Upper lobe of right lung (tissue), 1 donor: ENCODE results near the gene TMOD1. TPM values are rescaled to one million over a fixed set of nuclear protein-coding genes. Genes with fewer than 3 reads are reported as not detected.
A peak's percentile ranks its signal among the peaks of the same experiment; 100 is the strongest.

ENCODE experiments used
- ATAC-seq: fragments of 200-7000 bp; cut with Tn5 transposase; one replicate; pipeline ENCODE4 v1.9.1; 2020; ENCODE audit warnings: mild to moderate bottlenecking, moderate library complexity
- DNase-seq: peaks from one replicate; pipeline ENCODE4 v3.0.0-alpha.2; 2020
- H3K27ac ChIP-seq: fragments of 200-600 bp; one replicate; pipeline ENCODE4 v1.8.0; 2022
- H3K27me3 ChIP-seq: fragments of 200-600 bp; one replicate; pipeline ENCODE4 v1.8.0; 2022; ENCODE audit warnings: mild to moderate bottlenecking
- H3K36me3 ChIP-seq: fragments of 200-600 bp; one replicate; pipeline ENCODE4 v1.8.0; 2022
- H3K4me1 ChIP-seq: fragments of 200-600 bp; one replicate; pipeline ENCODE4 v1.8.0; 2022
- H3K4me3 ChIP-seq: fragments of 200-600 bp; one replicate; pipeline ENCODE4 v1.8.0; 2022; ENCODE audit warnings: mild to moderate bottlenecking
- H3K9me3 ChIP-seq: fragments of 200-600 bp; one replicate; pipeline ENCODE4 v1.8.0; 2022
- intact Hi-C: fragments of 100-400 bp; cut with DNase I; formaldehyde crosslinking; loops from one replicate; pipeline ENCODE4 v1.11.0; 2022
- total RNA-seq: library from RNA; stranded (reverse); fragmentation: NEBNext Ultra II Directional; extraction: Animal tissue kit (Norgen Biotek cat#: 25700); gene quantifications from one replicate; pipeline ENCODE4 v1.2.1, GENCODE V29; 2021
- TF ChIP-seq, protein P1 (sequence below): fragments of 200-600 bp; IDR thresholded peaks from one replicate; pipeline ENCODE4 v1.8.0; 2022; ENCODE audit warnings: antibody characterized with exemption
- donor health status: DM: no; HTN: yes; CAD: no; lungs with severe emphysema.

TMOD1 gene
- total RNA-seq, 1 donor from 2014 or later: 11.3 TPM

DNA sequence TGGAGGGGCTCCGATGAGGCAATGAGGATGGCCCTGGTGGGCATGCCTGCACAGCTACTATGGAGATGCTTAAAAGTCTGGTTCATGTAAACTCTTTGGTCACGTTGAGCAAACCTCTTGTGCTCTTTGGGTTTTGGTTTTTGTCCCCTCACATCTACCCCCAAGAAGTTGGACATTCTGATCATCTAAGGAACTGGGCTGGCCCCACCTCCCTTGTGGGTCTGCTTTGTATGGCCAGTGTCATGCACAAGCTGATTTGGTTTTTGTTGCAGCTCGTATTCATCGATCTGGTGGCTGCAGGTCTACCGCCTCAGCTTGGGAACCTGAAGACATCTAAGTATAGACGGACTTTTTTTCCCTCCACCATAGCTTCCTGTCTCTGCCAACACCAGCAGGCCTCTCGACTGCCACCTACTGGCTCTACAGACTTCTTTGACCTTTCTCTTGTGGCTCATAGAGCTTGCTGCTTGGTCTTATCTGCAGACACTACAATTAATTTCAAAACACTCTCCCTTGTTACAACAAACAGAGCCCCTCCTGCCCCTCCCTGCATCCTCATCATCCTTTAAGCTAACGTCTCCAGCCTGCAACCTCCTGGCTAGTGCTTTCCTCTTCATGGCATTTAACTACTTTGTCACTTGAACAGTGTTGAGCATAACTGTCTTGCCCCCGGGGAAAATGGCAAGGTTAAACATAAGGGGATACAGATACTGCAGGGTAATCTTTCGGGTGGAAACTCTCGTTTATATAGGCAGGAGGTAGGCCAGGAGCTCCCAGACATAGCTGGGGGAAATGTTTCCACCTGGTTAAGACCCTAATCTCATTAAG, 97.2 kb downstream of the TMOD1 start:
- intact Hi-C loops: loop anchor here (5.0 kb wide), 1 partner anchor 131 kb away; no protein-coding TSS in a partner anchor
- peak; percentile 93 for ATAC-seq
- peaks cover 44% of the 10 kb centered on the region for H3K36me3 ChIP-seq

DNA sequence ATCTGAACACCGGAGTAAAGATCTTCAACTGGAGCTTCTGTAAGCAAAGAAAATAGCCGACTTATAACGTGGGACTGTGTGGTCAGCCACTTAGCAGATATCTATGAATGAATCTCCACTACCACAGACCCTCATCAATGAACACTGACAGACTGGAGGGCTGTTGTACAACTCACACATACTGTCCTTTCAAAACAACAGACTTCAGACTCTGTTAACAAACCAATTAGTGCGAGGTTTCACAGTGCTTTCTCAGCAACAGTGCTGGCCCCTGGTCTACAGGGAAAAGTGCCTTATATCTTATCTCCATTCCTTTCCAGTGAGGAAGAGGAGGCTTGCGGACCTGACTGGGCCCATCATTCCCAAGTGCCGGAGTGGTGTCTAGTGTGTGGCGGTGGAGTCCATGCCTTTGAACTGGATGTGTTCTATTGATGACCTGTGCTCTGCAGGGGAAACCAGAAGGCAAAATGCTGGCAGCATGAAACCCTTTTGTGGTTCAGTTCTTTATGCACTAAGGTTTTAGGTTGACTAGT, 97.9 kb downstream of the TMOD1 start:
- Histone ChIP-seq H3K9me3 (no peaks in the 10 kb centered on the region), H3K4me3 (no peak overlapping the region), H3K27ac (no peak overlapping the region), H3K36me3 (peaks cover 52% of the 10 kb centered on the region), H3K27me3 (no peaks in the 10 kb centered on the region), H3K4me1 (peaks cover 6% of the 10 kb centered on the region)
- TF ChIP-seq, protein P1, sequence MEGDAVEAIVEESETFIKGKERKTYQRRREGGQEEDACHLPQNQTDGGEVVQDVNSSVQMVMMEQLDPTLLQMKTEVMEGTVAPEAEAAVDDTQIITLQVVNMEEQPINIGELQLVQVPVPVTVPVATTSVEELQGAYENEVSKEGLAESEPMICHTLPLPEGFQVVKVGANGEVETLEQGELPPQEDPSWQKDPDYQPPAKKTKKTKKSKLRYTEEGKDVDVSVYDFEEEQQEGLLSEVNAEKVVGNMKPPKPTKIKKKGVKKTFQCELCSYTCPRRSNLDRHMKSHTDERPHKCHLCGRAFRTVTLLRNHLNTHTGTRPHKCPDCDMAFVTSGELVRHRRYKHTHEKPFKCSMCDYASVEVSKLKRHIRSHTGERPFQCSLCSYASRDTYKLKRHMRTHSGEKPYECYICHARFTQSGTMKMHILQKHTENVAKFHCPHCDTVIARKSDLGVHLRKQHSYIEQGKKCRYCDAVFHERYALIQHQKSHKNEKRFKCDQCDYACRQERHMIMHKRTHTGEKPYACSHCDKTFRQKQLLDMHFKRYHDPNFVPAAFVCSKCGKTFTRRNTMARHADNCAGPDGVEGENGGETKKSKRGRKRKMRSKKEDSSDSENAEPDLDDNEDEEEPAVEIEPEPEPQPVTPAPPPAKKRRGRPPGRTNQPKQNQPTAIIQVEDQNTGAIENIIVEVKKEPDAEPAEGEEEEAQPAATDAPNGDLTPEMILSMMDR: no peak
- DNase-seq (no peak), ATAC-seq (no peak)
- intact Hi-C loops: loop anchor here (5.0 kb wide), 1 partner anchor 132 kb away; no protein-coding TSS in a partner anchor

More for the DNA sequence above, 97.2 kb downstream of the TMOD1 start:
- no peaks in the 10 kb centered on the region for H3K27me3 ChIP-seq
- H3K4me3 ChIP-seq: no peak overlapping the region
- TF ChIP-seq, protein P1: peak; percentile 86
- no peak for DNase-seq
- peaks cover 6% of the 10 kb centered on the region for H3K4me1 ChIP-seq
- H3K9me3 ChIP-seq: no peaks in the 10 kb centered on the region
- H3K27ac ChIP-seq: no peak overlapping the region

GRCh38 chr9:97600531-97601227, 99.2 kb downstream of the TMOD1 start:
- ATAC-seq (no peak), DNase-seq (no peak)
- peaks cover 6% of the 10 kb centered on the region for H3K4me1 ChIP-seq
- no peak overlapping the region for H3K4me3 ChIP-seq
- intact Hi-C loops: no loop called here
- TF ChIP-seq, protein P1: no peak
- H3K27me3 ChIP-seq: no peaks in the 10 kb centered on the region
- H3K36me3 ChIP-seq: peaks cover 64% of the 10 kb centered on the region
- no peaks in the 10 kb centered on the region for H3K9me3 ChIP-seq
- H3K27ac ChIP-seq: no peak overlapping the region

GRCh38 chr9:97601228-97601898, 99.9 kb downstream of the TMOD1 start:
- ATAC-seq (no peak), DNase-seq (no peak)
- no peak overlapping the region for H3K4me3 ChIP-seq
- TF ChIP-seq, protein P1: no peak
- intact Hi-C loops: no loop called here
- H3K4me1 ChIP-seq: peaks cover 6% of the 10 kb centered on the region
- no peaks in the 10 kb centered on the region for H3K27me3 ChIP-seq
- no peak overlapping the region for H3K27ac ChIP-seq
- peaks cover 67% of the 10 kb centered on the region for H3K36me3 ChIP-seq
- no peaks in the 10 kb centered on the region for H3K9me3 ChIP-seq

DNA sequence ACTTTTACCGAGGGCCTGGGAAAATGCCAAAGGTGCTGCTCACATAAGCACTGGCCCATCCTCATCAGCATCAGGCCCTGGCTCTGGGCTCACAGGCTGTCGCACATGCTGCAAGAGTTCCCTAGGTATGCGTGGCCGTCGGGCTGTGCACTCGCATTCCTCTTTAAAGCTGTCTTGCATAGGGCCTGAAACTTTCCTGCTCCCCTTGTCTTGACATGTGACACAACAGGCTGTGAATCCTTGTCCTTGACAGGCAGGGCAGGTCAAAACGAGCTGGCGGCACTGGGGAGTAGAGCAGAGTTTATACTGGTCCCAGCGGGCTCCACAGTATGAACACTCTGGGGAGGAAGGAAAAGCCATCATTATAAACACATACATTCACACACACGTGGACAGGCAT, 101.0 kb downstream of the TMOD1 start:
- no peaks in the 10 kb centered on the region for H3K27me3 ChIP-seq
- ATAC-seq (no peak), DNase-seq (no peak)
- intact Hi-C loops: no loop called here
- no peaks in the 10 kb centered on the region for H3K9me3 ChIP-seq
- H3K4me3 ChIP-seq: no peak overlapping the region
- TF ChIP-seq, protein P1: no peak
- H3K36me3 ChIP-seq: peaks cover 72% of the 10 kb centered on the region
- H3K27ac ChIP-seq: no peak overlapping the region
- H3K4me1 ChIP-seq: peaks cover 6% of the 10 kb centered on the region
